ENCODE data around the gene CMIP.

CMIP gene

DNA sequence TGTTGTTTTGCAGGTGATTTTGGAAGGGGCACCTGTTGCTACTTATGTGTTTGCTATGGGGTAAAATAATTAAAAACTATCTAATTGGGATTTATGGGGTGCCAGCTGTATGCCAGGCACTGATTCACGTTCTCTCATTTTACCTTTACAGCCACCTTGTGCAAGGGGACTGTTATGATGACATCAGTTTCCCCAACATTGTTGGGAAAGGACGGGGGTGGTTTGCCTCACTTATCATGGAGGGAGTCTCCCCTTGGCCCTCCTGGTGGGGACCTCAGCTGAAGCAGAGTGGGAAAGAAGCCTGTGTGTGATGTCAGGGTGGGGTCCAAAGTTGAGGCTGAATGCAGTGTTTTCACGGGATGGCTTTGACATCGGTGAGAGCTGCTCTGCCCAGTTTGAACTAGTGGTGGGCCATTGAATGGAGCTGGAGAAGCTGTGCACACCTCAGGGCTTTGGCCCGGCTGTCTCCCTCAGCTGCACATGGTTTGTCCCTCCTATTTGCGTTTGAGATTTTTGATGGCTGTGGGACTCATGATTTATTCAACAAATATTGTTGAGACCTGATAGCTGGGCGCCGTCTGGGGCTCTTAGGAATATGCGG is 36.1 kb downstream of the CMIP start:
- DNase-seq (ENCODE audit: low spot score), result no peak

DNA sequence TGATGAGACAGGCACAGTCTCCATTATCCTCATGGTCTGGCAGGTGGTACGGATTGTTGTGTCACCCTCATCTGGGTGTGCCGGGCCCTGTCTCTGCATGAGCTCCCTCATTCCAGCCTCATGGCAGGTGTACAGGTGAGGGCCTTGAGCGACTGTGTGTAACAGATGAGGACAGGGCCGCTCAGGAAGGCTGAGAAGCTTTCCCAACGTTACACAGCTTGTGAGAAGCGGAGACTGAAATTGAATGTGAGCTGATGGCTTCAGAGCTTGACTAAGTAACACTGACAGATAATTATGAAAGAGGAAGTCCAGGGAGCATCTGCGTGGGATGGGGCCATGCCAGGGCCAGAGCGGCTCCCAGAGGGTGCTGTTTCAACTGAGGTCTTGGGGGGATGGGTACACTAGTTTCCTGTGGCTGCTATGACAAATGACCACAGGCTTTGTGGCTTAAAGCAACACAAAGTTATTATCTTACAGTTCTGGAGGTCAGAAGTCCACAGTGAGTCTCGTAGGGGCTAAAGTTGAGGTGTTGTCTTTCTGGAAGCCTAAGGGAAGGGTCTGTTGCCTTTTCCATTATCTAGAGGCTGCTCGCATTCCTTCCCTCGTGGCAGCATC is 36.7 kb downstream of the CMIP start:
- DNase-seq (ENCODE audit: low spot score), result no peak

DNA sequence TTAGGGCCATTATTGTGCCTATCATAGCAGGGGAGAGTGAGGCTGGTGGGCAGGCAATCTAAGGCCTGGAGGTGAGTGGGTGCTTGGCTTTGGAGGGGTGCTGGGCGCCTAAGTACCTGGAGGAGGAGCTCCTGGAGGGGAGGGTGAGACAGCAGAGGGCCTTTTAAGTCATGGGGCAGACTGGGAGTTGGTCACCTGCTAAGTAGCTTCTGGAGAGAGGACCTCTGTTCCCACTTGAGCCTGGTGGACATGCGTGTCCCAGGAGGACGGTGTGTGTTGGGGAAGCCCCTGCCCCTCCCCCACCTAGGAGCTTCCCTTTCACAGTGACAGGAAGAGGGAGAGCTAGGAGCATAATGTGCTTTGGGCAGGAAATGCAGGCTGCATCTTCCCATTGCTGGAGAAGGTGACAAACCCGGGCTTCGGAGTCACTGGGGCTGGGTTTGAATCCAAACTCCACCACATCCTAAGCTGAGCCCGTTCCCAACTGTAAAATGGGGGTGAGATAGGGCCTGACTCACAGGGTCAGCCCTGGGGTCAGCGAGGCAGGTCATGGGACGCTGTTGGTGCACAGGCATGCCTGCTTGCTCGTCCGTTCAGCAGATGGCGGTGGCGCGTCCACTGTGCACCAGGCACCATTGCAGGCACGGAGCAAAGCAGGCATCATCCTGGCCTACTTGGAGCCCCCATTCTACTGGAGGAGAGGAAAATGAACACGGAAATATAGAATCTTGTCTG is 37.9 kb downstream of the CMIP start:
- DNase-seq (ENCODE audit: low spot score), result no peak

GRCh38 chr16:81483064-81483969 is 38.7 kb downstream of the CMIP start:
- no peak for DNase-seq (ENCODE audit: low spot score)

DNA sequence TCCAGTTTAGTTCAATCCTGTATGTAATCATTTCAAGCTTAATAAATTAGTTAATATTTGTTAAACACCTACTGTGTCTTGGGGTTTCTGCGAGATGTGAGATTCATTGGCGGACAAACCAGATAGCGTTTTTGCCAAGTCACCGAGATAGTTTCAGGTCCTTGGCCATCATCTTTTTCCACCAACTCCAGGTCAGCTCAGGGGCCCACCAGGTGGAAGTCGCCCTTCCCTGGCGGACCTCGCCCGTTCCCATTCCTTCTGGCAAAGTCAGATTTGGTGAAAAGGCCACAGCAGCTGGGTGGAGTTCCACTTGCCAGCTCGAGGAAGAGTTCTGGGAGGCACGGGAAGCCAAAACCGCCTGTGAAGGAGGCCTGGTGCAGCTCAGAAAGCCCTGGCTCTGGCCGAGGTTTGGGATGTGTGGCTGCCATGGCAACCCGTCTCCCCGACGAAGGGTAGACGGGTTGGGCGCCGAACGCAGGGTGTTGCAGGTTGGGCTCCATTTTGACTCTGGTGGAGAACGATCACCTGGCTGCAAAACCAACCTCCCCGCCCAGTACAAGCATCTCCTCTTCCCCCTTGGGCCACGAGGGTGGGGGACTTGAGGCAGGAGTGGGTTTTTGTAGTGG is 39.5 kb downstream of the CMIP start:
- no peak for DNase-seq (ENCODE audit: low spot score)

DNA sequence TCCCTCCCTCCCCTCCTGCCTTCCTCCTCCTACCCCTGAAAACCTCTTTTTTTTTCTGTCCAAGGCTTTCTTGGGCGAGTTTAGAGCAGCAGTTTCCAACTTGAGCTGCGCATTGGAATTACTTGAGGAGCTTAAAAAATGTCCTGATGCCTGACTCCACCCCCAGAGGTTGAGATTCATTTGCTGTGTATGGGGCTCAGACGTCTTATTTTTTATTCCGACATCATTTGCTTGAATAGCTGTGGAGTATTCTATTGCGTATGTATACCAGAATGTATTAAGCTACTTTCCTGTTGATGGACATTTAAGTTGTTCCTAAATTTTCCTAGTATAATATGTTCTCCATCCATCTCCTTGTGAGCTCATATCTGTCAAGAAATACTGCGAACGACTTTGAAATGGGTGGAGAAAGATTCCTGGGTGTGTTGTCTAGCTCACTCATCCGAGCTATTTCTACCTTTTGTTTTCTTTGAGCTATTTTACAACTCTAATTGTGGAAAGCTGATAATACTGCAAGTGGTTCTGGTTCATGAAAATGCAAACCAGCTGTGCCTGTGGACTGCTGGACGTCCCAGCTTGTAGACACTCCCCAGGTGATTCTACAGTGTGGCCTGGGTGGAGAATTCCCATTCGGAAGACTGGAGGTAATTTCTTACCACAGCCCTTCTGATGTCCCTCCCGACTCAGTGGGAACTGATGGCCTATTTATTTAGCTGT is 40.5 kb downstream of the CMIP start:
- DNase-seq (ENCODE audit: low spot score), result no peak

DNA sequence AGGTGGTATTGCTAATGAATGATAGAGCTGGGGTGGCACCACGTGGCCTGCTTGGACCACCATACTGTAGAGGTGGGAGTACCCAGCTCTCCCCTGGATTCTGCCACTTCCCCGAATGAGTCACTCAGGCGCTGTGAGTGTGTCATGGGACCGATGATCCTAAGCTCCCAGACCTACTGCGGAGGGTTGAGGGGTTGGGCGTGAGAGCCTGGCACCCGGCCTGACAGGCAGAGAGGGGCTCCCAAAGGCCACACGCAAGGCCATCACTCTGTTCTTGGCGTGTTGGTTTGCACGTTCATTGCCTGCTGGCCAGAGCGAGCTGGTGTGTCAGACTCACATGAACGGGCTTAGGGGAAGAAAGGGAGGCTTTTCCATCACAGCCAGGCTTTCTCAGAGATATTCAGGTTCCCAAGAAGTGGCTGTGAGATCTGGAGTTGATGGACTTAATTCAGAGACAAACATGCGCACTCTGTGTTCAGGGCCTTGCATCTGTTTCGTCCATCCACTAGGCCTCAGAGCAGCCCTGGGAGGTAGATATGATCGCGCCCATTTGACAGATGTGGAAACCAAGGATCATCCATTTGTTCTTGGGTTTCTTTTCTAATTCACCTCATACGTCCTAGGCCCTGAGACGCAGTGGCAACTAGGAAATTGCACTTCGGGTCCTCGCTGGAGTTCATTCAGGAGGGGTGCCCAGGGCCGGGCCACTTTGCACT is 41.4 kb downstream of the CMIP start:
- no peak for DNase-seq (ENCODE audit: low spot score)

GRCh38 chr16:81486540-81487061 is 42.0 kb downstream of the CMIP start:
- no peak for DNase-seq (ENCODE audit: low spot score)

DNA sequence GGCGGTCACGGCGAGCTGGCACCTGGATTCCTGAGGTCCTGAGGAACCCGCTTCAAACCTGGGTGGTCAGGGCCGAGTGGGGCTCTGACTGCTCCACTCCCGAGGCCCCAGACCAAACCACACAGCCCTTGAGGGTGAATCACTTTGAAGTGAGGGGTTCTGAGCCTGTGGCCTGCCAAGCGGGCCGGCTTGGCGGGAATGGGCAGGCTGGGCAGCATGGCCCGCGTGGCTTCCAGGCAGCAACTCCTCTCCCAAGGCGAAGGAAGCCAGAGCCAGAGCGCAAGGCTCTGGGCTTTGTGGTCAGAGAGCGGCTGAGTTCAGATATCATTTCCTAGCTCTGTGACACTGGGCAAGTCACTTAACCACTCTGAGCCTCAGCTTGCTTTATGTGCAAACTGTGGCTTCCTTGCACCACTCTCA is 42.7 kb downstream of the CMIP start:
- DNase-seq (ENCODE audit: low spot score), result no peak

GRCh38 chr16:81488687-81489411 is 44.2 kb downstream of the CMIP start:
- DNase-seq (ENCODE audit: low spot score), result no peak

DNA sequence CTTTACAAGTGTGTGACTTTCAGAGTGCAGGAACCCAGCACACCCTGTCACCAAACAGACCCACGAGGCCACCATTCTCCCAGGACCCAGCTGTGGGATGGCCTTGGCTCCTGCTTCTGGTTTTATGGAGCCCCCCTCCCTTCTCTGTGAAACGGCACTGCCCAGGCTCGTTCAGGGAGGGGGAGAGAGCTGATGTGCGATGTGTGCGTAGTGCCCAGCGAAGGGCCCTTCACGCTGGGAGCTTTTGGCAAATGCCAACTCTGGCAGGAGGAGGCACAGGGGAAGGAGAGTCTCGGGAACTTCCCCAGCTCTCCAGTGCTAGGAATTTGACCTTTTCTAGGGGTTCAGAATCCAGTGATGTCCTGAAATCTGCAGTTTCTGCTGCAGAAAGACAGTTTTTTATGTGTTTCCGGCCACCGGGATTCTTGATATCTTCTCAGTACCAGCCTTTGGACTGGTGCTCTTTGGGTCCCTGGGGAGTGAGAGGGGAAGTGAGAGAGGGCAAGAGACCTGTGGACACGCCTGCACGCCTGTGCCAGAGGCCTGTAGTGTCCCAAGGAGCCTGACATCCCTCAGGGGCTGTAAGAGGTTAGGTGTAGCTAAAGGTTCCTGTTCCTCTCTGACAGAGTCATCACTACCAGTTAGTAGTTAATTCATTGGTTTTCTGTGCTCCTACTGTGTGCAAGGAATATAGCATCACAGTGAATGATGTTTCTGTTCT is 45.1 kb downstream of the CMIP start:
- DNase-seq (ENCODE audit: low spot score), result no peak

DNA sequence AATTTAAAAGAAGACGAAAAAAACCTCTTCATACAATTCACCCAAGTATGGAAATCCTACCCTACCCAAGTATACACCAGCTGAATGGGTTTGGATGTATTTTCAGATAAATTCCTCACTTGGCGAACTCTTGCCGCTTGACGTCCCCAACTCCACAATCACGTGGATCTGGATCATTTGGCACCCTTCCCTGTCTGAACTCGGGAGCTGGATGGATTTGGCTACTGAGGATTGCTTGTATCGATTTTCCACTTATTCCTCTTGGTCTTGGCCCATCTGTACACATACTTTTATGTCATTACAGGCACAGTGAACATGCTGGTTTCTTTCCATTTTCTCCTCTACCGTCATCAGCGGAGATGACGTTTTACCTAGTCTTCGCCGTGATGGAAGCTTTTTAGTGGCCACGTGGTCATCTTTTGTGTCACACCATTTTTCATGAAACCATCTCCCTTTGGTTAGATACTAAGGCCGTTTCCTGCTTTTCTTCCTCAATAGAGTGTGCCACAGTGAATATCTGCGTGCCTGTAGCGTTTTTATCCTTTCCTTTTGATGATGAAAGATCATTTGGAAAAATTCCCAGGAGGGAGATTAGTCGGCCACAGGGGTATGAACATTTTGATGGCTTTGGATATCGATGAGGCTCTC is 47.1 kb downstream of the CMIP start:
- no peak for DNase-seq (ENCODE audit: low spot score)

GRCh38 chr16:81492311-81492761 is 47.7 kb downstream of the CMIP start:
- DNase-seq (ENCODE audit: low spot score), result no peak

DNA sequence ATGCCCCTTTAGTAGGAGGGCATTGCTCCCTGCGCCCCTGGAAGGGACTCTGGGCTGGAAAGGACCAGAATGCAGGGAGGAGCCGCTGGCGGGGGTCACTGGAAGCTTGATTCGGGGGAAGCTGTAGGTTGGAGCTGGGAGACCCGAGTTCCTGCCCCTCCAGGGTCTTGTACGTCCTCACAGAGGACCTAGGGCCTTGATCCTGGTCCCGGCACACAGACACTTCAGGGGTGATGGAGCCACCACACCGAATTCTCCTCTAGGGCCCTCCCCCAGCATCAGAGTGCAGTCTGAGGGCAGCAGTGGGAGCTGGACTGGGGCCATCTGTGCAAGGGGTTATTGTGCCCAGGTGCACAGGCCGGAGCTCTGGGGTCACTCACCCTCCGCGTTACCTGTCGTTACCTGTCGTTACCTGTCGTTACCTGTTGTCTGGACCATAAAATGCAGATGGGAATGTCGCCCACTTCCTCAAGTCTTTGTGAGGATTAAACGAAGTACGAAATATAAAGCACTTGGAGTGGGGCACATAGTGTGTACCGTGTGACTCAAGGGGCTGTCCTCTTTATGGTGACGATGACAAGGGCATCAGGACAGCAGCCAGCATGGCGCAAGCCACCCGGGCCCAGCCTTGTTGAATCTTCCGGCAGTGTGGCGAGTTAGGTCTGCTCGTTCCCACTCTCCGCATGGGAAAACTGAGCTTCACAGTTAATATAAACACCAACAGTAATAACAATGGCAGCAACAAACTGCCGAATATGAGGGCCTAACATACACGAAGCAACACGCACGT is 48.6 kb downstream of the CMIP start:
- DNase-seq (ENCODE audit: low spot score), result no peak

GRCh38 chr16:81493755-81494433 is 49.3 kb downstream of the CMIP start:
- no peak for DNase-seq (ENCODE audit: low spot score)

DNA sequence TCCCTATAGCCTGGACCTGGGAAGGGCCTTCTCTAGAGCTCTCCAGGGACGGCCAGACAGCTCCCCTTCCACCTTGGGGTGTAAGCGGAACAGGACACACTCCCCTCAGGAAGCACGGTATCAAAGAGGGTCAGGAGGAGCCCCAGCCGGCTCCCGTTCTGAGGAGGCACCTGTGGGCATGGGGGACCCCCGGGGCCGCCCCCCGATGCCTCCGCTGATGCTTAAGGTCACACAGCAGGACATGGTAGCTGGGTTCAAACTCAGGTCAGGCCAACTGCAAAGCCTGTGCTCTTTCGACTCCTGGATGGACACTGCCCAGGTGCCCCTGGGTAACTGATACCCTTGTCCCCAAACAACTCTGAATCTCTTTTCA is 49.8 kb downstream of the CMIP start:
- DNase-seq (ENCODE audit: low spot score), result no peak

GRCh38 chr16:81494888-81495287 is 50.3 kb downstream of the CMIP start:
- DNase-seq (ENCODE audit: low spot score), result no peak

All from cerebellar cortex (tissue), 1 donor.